Endodermal cell (in vitro differentiated cells): ENCODE data around the gene ASB1. TPM values are rescaled to one million over a fixed set of nuclear protein-coding genes. Genes with fewer than 3 reads are reported as not detected.

Experiments used
- DNase-seq: peaks from one replicate; pipeline ENCODE4 v3.0.0-alpha.2; 2017
- H3K27ac ChIP-seq: 2 replicates; pipeline ENCODE4 v1.5.1; 2013; ENCODE audit warnings: mild to moderate bottlenecking, low read depth, low read length, moderate library complexity
- H3K27me3 ChIP-seq: 2 replicates; pipeline ENCODE4 v1.6.1; 2013; ENCODE audit warnings: mild to moderate bottlenecking, low read length, moderate library complexity; ENCODE audit not compliant: insufficient read depth, control insufficient read depth, poor library complexity, severe bottlenecking
- H3K36me3 ChIP-seq: 2 replicates; pipeline ENCODE4 v1.7.0; 2013; ENCODE audit warnings: mild to moderate bottlenecking, low read length, moderate library complexity; ENCODE audit not compliant: control insufficient read depth, insufficient read depth
- H3K4me1 ChIP-seq: one replicate; pipeline ENCODE4 v1.7.0; 2013; ENCODE audit warnings: low read length; ENCODE audit not compliant: control insufficient read depth, insufficient read depth
- H3K4me3 ChIP-seq: 2 replicates; pipeline ENCODE4 v1.5.1; 2013; ENCODE audit warnings: mild to moderate bottlenecking, low read length, moderate library complexity
- H3K9ac ChIP-seq: 2 replicates; pipeline ENCODE4 v1.6.1; 2013; ENCODE audit warnings: mild to moderate bottlenecking, low read length, moderate library complexity; ENCODE audit not compliant: poor library complexity, severe bottlenecking; ENCODE audit errors: extremely low read depth
- H3K9me3 ChIP-seq: 2 replicates; pipeline ENCODE4 v1.6.1; 2013; ENCODE audit warnings: mild to moderate bottlenecking, low read length, moderate library complexity; ENCODE audit not compliant: control insufficient read depth
- H3K27ac Mint-ChIP-seq: 2 replicates; pipeline ENCODE4 v1.8.0; 2020; ENCODE audit warnings: mixed read lengths
- H3K27me3 Mint-ChIP-seq: 2 replicates; pipeline ENCODE4 v1.8.0; 2021; ENCODE audit warnings: mild to moderate bottlenecking, mixed read lengths; ENCODE audit not compliant: insufficient read depth
- H3K36me3 Mint-ChIP-seq: 2 replicates; pipeline ENCODE4 v1.8.0; 2020; ENCODE audit warnings: low read depth, mixed read lengths
- H3K4me1 Mint-ChIP-seq: 2 replicates; pipeline ENCODE4 v1.8.0; 2020; ENCODE audit warnings: mixed read lengths
- H3K4me3 Mint-ChIP-seq: 2 replicates; pipeline ENCODE4 v1.8.0; 2020; ENCODE audit warnings: mild to moderate bottlenecking, moderate library complexity, mixed read lengths
- H3K9me3 Mint-ChIP-seq: 2 replicates; pipeline ENCODE4 v1.8.0; 2020; ENCODE audit warnings: mild to moderate bottlenecking, mixed read lengths
- WGBS, 2 experiments: methylation state at CpG; one replicate each; pipeline versions ENCODE4 v1.1.5 to v1.1.7; 2013; ENCODE audit warnings: missing lambda C conversion rate in 2 of 2, mixed read lengths in 1 of 2; ENCODE audit not compliant: insufficient coverage in 1 of 2, insufficient read length in 1 of 2; 5-methylcytosine and 5-hydroxymethylcytosine counted together
- total RNA-seq, 2 donors: library from RNA; stranded (reverse); fragmentation: NEBNext Ultra II Directional in 1 of 2; extraction: Animal tissue kit (Norgen Biotek cat#: 25700) in 1 of 2; gene quantifications; 2 replicates in 1 of 2; 3 replicates in 1 of 2; pipeline ENCODE4 v1.2.1, GENCODE V29; 2021
- TF ChIP-seq, protein P1 (sequence below): fragments of 200-600 bp; sonication (generic); conservative IDR thresholded peaks from 2 replicates; pipeline ENCODE4 v1.5.0; 2021; ENCODE audit warnings: antibody characterized with exemption, mild to moderate bottlenecking

ASB1 gene
- total RNA-seq, 2 donors from 2014 or later = 39.0 to 39.6 TPM

DNA sequence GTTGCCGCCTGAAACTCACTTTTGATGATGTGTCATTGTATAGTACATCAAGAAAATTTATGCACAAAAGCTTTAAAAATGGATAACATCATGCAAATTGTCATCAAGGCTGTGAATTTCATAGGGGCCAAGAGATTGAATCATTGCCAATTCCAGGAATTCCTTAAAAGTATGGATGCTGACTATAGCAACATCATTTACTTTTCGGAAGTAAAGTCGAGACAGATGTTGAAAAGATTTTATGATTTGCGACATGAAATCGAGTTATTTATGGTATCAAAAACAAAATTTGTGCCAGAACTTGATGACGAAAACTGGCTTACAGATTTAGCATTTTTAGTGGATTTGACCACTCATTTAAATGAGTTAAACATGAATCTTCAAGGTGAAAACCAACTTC is 56.3 kb downstream of the ASB1 start:
- DNase-seq = no peak
- WGBS, 2 experiments = 90 to 91% methylated on average over 5 to 6 of the region's 6 CpGs
- Histone ChIP-seq H3K4me3 (no peak overlapping the region), H3K9ac (no peak overlapping the region), H3K4me1 (no peaks in the 10 kb centered on the region), H3K27ac (no peak overlapping the region), H3K36me3 (no peaks in the 10 kb centered on the region), H3K27me3 (no peaks in the 10 kb centered on the region), H3K9me3 (peaks cover 10% of the 10 kb centered on the region)
- peaks cover 21% of the 10 kb centered on the region for H3K9me3 Mint-ChIP-seq
- no peaks in the 10 kb centered on the region for H3K36me3 Mint-ChIP-seq
- H3K4me1 Mint-ChIP-seq = no peaks in the 10 kb centered on the region
- TF ChIP-seq, protein P1, sequence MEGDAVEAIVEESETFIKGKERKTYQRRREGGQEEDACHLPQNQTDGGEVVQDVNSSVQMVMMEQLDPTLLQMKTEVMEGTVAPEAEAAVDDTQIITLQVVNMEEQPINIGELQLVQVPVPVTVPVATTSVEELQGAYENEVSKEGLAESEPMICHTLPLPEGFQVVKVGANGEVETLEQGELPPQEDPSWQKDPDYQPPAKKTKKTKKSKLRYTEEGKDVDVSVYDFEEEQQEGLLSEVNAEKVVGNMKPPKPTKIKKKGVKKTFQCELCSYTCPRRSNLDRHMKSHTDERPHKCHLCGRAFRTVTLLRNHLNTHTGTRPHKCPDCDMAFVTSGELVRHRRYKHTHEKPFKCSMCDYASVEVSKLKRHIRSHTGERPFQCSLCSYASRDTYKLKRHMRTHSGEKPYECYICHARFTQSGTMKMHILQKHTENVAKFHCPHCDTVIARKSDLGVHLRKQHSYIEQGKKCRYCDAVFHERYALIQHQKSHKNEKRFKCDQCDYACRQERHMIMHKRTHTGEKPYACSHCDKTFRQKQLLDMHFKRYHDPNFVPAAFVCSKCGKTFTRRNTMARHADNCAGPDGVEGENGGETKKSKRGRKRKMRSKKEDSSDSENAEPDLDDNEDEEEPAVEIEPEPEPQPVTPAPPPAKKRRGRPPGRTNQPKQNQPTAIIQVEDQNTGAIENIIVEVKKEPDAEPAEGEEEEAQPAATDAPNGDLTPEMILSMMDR = no peak
- no peaks in the 10 kb centered on the region for H3K27me3 Mint-ChIP-seq
- H3K27ac Mint-ChIP-seq = no peak overlapping the region
- H3K4me3 Mint-ChIP-seq = no peak overlapping the region

DNA sequence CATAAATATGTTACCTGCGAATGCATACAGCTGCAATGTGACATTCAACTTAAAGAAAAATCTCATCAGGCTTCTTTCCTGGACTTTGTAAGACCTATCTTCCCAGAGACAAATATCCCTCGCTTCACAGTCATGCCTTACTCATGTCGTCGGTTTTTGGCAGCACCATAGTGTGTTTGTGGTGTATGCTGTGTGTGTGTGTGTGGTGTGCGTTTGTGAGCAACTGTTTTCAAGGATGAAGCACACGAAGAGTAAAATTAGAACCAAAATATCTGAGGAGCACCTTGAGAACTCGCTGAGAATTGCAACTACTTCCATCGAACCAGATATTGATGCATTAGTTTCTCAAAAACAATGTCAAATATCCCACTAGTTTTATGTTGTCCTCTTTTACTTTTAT is 56.9 kb downstream of the ASB1 start:
- TF ChIP-seq, protein P1 = no peak
- no peaks in the 10 kb centered on the region for H3K4me1 ChIP-seq
- Mint-ChIP-seq H3K36me3 (no peaks in the 10 kb centered on the region), H3K4me3 (no peak overlapping the region), H3K9me3 (peaks cover 16% of the 10 kb centered on the region), H3K27ac (no peak overlapping the region), H3K4me1 (no peaks in the 10 kb centered on the region), H3K27me3 (no peaks in the 10 kb centered on the region)
- no peak overlapping the region for H3K9ac ChIP-seq
- H3K27me3 ChIP-seq = no peaks in the 10 kb centered on the region
- no peak overlapping the region for H3K27ac ChIP-seq
- DNase-seq = no peak
- WGBS, 2 experiments = 87 to 100% methylated on average over 4 to 8 of the region's 8 CpGs
- no peaks in the 10 kb centered on the region for H3K36me3 ChIP-seq
- H3K4me3 ChIP-seq = no peak overlapping the region
- peaks cover 10% of the 10 kb centered on the region for H3K9me3 ChIP-seq

DNA sequence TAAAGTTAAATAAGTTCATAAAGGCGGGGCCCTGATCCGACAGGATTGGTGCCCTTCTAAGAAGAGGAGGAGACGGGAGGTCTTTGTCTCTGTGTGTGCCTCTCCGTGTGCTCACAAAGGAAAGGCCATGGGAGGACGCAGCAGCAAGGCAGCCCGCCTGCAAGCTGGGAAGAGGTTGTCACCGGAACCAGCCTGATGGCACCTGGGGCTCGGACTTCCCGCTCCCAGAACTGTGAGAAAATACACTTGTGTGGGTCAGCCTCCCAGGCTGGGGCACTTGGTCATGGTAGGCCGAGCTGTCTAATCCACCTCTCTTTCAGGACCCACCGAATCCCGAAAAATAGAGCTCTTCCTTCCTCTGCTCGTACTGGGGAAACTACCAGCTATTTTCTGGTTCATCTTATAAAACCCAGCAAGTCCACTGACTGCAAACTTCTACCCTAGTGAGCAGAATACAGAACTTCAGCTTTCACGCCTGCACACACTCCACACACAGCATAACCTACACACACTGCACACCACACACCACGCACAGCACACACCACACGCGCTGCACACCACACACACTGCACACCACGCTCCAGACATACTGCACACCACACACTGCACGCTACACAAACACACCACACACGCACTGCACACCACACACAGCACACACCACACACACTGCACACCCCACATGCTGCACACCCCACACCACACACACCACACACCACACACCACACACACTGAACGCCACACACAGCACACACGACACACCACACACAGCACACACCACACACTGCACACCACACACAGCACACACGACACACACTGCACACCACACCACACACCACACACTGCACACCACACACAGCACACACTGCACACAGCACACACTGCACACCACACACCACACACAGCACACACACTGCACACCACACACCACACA is 58.1 kb downstream of the ASB1 start:
- H3K9ac ChIP-seq = no peak overlapping the region
- Mint-ChIP-seq H3K27ac (no peak overlapping the region), H3K4me3 (no peak overlapping the region), H3K4me1 (peaks cover 3% of the 10 kb centered on the region), H3K9me3 (peaks cover 11% of the 10 kb centered on the region), H3K36me3 (no peaks in the 10 kb centered on the region), H3K27me3 (no peaks in the 10 kb centered on the region)
- no peaks in the 10 kb centered on the region for H3K27me3 ChIP-seq
- no peak overlapping the region for H3K27ac ChIP-seq
- no peaks in the 10 kb centered on the region for H3K36me3 ChIP-seq
- no peaks in the 10 kb centered on the region for H3K9me3 ChIP-seq
- WGBS, 2 experiments = 92 to 93% methylated on average over 9 to 22 of the region's 23 CpGs
- TF ChIP-seq, protein P1 = no peak
- H3K4me1 ChIP-seq = no peaks in the 10 kb centered on the region
- H3K4me3 ChIP-seq = no peak overlapping the region
- no peak for DNase-seq
